ENCODE results near the gene TYW5.

The TYW5 gene

GRCh38 chr2:199922856-199923255 lies 32.4 kb downstream of the TYW5 start:
- no peak for TF ChIP-seq CTCF (conservative IDR thresholded peaks at IDR 0.05)

GRCh38 chr2:199916980-199917379 lies 38.3 kb downstream of the TYW5 start:
- TF ChIP-seq CTCF (conservative IDR thresholded peaks at IDR 0.05) = no peak
- H3K27ac ChIP-seq = no peak overlapping the region

More at GRCh38 chr2:199922856-199923255, 32.4 kb downstream of the TYW5 start:
- no peak overlapping the region for H3K27ac ChIP-seq

- H3K27ac ChIP-seq = peak overlapping the region; percentile 12
- TF ChIP-seq CTCF (conservative IDR thresholded peaks at IDR 0.05) = no peak
Observed at GRCh38 chr2:199914372-199914958, 40.8 kb downstream of the TYW5 start.

GRCh38 chr2:199912553-199913114 lies 42.7 kb downstream of the TYW5 start:
- H3K27ac ChIP-seq = peak overlapping the region; percentile 89

- no peak for TF ChIP-seq CTCF (conservative IDR thresholded peaks at IDR 0.05)
- peak overlapping the region; percentile 89 for H3K27ac ChIP-seq
Observed at GRCh38 chr2:199911877-199912161, 43.5 kb downstream of the TYW5 start.

GRCh38 chr2:199911052-199911876 lies 44.0 kb downstream of the TYW5 start, which contains the start of gene C2orf69:
Gene C2orf69 (plus strand): TSS chr2:199911293. CDS start chr2:199911439, 146 bp downstream.
- peak within 1 kb of the TSS; percentile 89 for H3K27ac ChIP-seq
- TF ChIP-seq CTCF (conservative IDR thresholded peaks at IDR 0.05) = no peak

GRCh38 chr2:199910338-199911051 lies 44.8 kb downstream of the TYW5 start:
- TF ChIP-seq CTCF (conservative IDR thresholded peaks at IDR 0.05) = no peak
- H3K27ac ChIP-seq = peak overlapping the region; percentile 89
